Mammary epithelial cell (primary cell): Measurements from ENCODE around the gene SMARCA2.

Experiments
- EZH2 ChIP-seq: IDR thresholded peaks from 2 replicates; pipeline ENCODE4 v1.6.1; 2012; ENCODE audit warnings: low read length, inconsistent platforms, borderline replicate concordance
- TF ChIP-seq, protein P1 (sequence below), 2 donors: IDR thresholded peaks in 1 of 2; conservative IDR thresholded peaks in 1 of 2; 2 replicates each; pipeline ENCODE4 v1.5.1; 2011 to 2012; ENCODE audit warnings: inconsistent platforms in 2 of 2, low read length in 2 of 2, mild to moderate bottlenecking in 2 of 2, control low read depth in 1 of 2, low read depth in 1 of 2; ENCODE audit not compliant: insufficient read depth in 1 of 2; ENCODE audit errors: extremely low read depth in 1 of 2

DNA sequence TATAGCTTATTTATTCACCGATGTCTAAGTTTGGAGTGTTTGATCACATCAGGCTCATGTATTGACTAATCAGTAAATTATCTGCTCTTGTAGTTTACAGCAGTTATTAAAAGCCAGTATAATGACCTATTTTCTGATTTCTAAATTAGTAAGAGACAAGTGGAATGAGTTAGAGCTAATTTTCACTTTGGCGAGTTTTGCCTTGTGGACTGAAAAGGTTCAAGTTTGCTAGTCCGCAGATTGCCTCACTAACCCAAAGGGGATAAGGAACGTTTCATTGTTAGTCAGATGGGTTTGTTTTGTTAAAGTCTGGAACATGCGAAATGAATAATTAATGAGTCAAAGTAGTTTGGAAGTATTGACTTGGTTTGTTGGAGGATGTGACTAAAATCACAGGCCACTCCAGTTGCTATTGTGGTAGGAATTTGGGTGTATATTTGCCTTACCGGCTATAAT, 40.1 kb downstream of the SMARCA2 start:
- TF ChIP-seq, protein P1, sequence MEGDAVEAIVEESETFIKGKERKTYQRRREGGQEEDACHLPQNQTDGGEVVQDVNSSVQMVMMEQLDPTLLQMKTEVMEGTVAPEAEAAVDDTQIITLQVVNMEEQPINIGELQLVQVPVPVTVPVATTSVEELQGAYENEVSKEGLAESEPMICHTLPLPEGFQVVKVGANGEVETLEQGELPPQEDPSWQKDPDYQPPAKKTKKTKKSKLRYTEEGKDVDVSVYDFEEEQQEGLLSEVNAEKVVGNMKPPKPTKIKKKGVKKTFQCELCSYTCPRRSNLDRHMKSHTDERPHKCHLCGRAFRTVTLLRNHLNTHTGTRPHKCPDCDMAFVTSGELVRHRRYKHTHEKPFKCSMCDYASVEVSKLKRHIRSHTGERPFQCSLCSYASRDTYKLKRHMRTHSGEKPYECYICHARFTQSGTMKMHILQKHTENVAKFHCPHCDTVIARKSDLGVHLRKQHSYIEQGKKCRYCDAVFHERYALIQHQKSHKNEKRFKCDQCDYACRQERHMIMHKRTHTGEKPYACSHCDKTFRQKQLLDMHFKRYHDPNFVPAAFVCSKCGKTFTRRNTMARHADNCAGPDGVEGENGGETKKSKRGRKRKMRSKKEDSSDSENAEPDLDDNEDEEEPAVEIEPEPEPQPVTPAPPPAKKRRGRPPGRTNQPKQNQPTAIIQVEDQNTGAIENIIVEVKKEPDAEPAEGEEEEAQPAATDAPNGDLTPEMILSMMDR (conservative IDR thresholded peaks at IDR 0.05 in 1 of 2, IDR thresholded peaks at IDR 0.05 in 1 of 2; ENCODE audit: extremely low read depth in 1 of 2, insufficient read depth in 1 of 2, low read depth in 1 of 2, low read length in 2 of 2), result no peak
- no peak for TF ChIP-seq EZH2
